Heart left ventricle (tissue), 13 donors: ENCODE data around the gene NFASC.

Experiments
- CTCF ChIP-seq, 12 donors: fragments of 200-600 bp; sonication (generic) in 4 of 12; IDR thresholded peaks; one replicate each; pipeline versions ENCODE4 v1.5.0 to v1.8.0; 2018 to 2022; ENCODE audit warnings: antibody characterized with exemption in 12 of 12, mild to moderate bottlenecking in 5 of 12
- POLR2A ChIP-seq, 2 donors: fragments of 450-650 bp; IDR thresholded peaks; one replicate each; pipeline ENCODE4 v1.6.1; 2017; ENCODE audit warnings: antibody characterized with exemption in 2 of 2, mild to moderate bottlenecking in 2 of 2, moderate library complexity in 2 of 2
- donor health status: ischemic (EF 13 %, LVEDD 7.1; RV severe dilation, severe dysfunction).
- donor health status: DM: no; HTN: yes; CAD: no.
- donor health status: DM: no; HTN: no; CAD: no.
- donor health status: ischemic (EF 25% LVEDD 6.9; RV normal size, moderate dysfunction).
- donor health status: ischemic (EF 25% LVEDD 5.7; RV mildly dilated, moderate dysfunction).
- donor health status: ischemic (EF 35%, LVEDD 5.7; RV mildly dilated, moderate dysfunction).
- donor health status: nonischemic (EF 11% LVEDD 7.7; RV severe dilation, severe dysfunction).
- donor health status: DM: yes; HTN: yes; CAD: no.
- donor health status: PGD.
- donor health status: ischemic (EF 29% LVEDD 5.4; RV normal size, mild dysfunction).
- donor health status: nonischemic (EF 23%, LVEDD 6.1; RV moderate dilation, normal function).

GRCh38 chr1:204936765-204937164 is 66.1 kb downstream of the NFASC start:
- TF ChIP-seq CTCF (IDR thresholded peaks at IDR 0.05) (no peak), POLR2A (IDR thresholded peaks at IDR 0.05) (no peak)
